Keratinocyte (primary cell): ENCODE results near the gene TENT4A. TPM values are rescaled to one million over a fixed set of nuclear protein-coding genes. Genes with fewer than 3 reads are reported as not detected.

Experiments
- DNase-seq: peaks from one replicate; pipeline ENCODE4 v3.0.0-alpha.2; 2011; ENCODE audit warnings: low read depth, missing footprints, low spot score
- FAIRE-seq: peaks from 2 replicates; lab custom pipeline; 2011; peaks lifted over from hg19 to GRCh38; lab: Jason Lieb, UNC
- H2AFZ ChIP-seq: 2 replicates; pipeline ENCODE4 v1.6.0; 2012; ENCODE audit warnings: low read length, control low read depth, inconsistent platforms; ENCODE audit not compliant: control insufficient read depth
- H3K27ac ChIP-seq: 2 replicates; pipeline ENCODE4 v1.5.1; 2011; ENCODE audit warnings: low read length; ENCODE audit not compliant: control insufficient read depth, insufficient read depth
- H3K27me3 ChIP-seq: 3 replicates; pipeline ENCODE4 v1.6.0; 2011; ENCODE audit warnings: low read length; ENCODE audit not compliant: control insufficient read depth, insufficient read depth; ENCODE audit errors: extremely low read depth
- H3K36me3 ChIP-seq, 2 experiments: 2 replicates in 1 of 2; 3 replicates in 1 of 2; pipeline ENCODE4 v1.5.1; 2011; ENCODE audit warnings: low read length in 2 of 2, mild to moderate bottlenecking in 1 of 2; ENCODE audit not compliant: control insufficient read depth in 2 of 2, insufficient read depth in 2 of 2; ENCODE audit errors: extremely low read depth in 1 of 2
- H3K4me1 ChIP-seq: 3 replicates; pipeline ENCODE4 v1.5.1; 2011; ENCODE audit warnings: low read length; ENCODE audit not compliant: control insufficient read depth, insufficient read depth; ENCODE audit errors: extremely low read depth
- H3K4me2 ChIP-seq: 3 replicates; pipeline ENCODE4 v1.6.0; 2011; ENCODE audit warnings: low read depth, low read length; ENCODE audit not compliant: control insufficient read depth, insufficient read depth; ENCODE audit errors: extremely low read depth
- H3K4me3 ChIP-seq, 3 experiments: fragments of 200-600 bp in 1 of 3; sonication (generic) in 1 of 3; 2 replicates in 2 of 3; 3 replicates in 1 of 3; pipeline ENCODE4 v1.5.1; 2011 to 2016; ENCODE audit warnings: low read length in 3 of 3, mild to moderate bottlenecking in 3 of 3, control low read depth in 2 of 3, inconsistent platforms in 1 of 3, low read depth in 1 of 3, mixed read lengths in 1 of 3, mixed run types in 1 of 3, moderate library complexity in 1 of 3; ENCODE audit not compliant: control insufficient read depth in 2 of 3, insufficient read depth in 2 of 3; ENCODE audit errors: extremely low read depth in 1 of 3
- H3K79me2 ChIP-seq: 2 replicates; pipeline ENCODE4 v1.6.0; 2012; ENCODE audit warnings: low read length; ENCODE audit not compliant: control insufficient read depth, insufficient read depth
- H3K9ac ChIP-seq: 3 replicates; pipeline ENCODE4 v1.6.0; 2011; ENCODE audit warnings: low read length; ENCODE audit not compliant: control insufficient read depth, insufficient read depth; ENCODE audit errors: extremely low read depth
- H3K9me1 ChIP-seq: 3 replicates; pipeline ENCODE4 v1.6.0; 2011; ENCODE audit warnings: low read length; ENCODE audit not compliant: control insufficient read depth, insufficient read depth; ENCODE audit errors: extremely low read depth
- H3K9me3 ChIP-seq: 2 replicates; pipeline ENCODE4 v1.5.1; 2012; ENCODE audit warnings: low read depth, low read length; ENCODE audit not compliant: control insufficient read depth
- H4K20me1 ChIP-seq: 3 replicates; pipeline ENCODE4 v1.6.0; 2011; ENCODE audit warnings: low read length; ENCODE audit not compliant: control insufficient read depth, insufficient read depth; ENCODE audit errors: extremely low read depth
- CTCF ChIP-seq, 3 experiments: IDR thresholded peaks in 1 of 3; conservative IDR thresholded peaks in 1 of 3; optimal IDR thresholded peaks in 1 of 3; 2 replicates in 2 of 3; 3 replicates in 1 of 3; pipeline versions ENCODE3 to v1.5.1; 2011; ENCODE audit warnings: low read length in 3 of 3, mild to moderate bottlenecking in 3 of 3, moderate library complexity in 2 of 3, control low read depth in 1 of 3, inconsistent platforms in 1 of 3; ENCODE audit not compliant: insufficient read depth in 2 of 3; ENCODE audit errors: extremely low read depth in 1 of 3
- EZH2 ChIP-seq: IDR thresholded peaks from one replicate; pipeline ENCODE4 v1.6.1; 2012; ENCODE audit warnings: inconsistent platforms, mild to moderate bottlenecking, low read length, moderate library complexity
- dilution Hi-C: fragments of 300-500 bp; cut with MboI; formaldehyde crosslinking; loops from one replicate; pipeline ENCODE4 v1.7.0; 2020; ENCODE audit warnings: low sequenced_read_pairs; ENCODE audit not compliant: extremely low pct_ligation_motif_present
- polyA plus RNA-seq, 5 experiments: library from polyadenylated mRNA; depleted of rRNA in 3 of 5; stranded (reverse) in 3 of 5; stranded (forward) in 1 of 5; unstranded in 1 of 5; fragments of >200 nt; gene quantifications; 1 replicate in 1 of 5; 2 replicates in 3 of 5; 3 replicates in 1 of 5; pipeline versions ENCODE4 v1.2.1 to v1.2.3, GENCODE V29; 2011 to 2012; ENCODE audit warnings: missing spikeins in 2 of 5, low read depth in 1 of 5, low replicate concordance in 1 of 5

The TENT4A gene
- polyA plus RNA-seq, 1 donor (not counting 4 experiments of a cell fraction or from before 2014, with no cell fraction given) = 5.9 TPM

GRCh38 chr5:6699357-6699756, 13.9 kb upstream of the TENT4A start:
- H4K20me1 ChIP-seq = no peaks in the 10 kb centered on the region
- H3K27me3 ChIP-seq = no peaks in the 10 kb centered on the region
- no peak overlapping the region for H3K4me2 ChIP-seq
- no peaks in the 10 kb centered on the region for H3K36me3 ChIP-seq
- peaks cover 6% of the 10 kb centered on the region for H3K4me1 ChIP-seq
- H3K9me3 ChIP-seq = no peaks in the 10 kb centered on the region
- H3K9me1 ChIP-seq = no peaks in the 10 kb centered on the region
- H3K4me3 ChIP-seq = no peak overlapping the region
- no peak overlapping the region for H3K27ac ChIP-seq
- H3K9ac ChIP-seq = no peak overlapping the region
- DNase-seq (no peak), FAIRE-seq (no peak)
- H2AFZ ChIP-seq = no peak overlapping the region
- dilution Hi-C loops = no loop called here
- TF ChIP-seq EZH2 (no peak), CTCF (optimal IDR thresholded peaks at IDR 0.05 in 1 of 3, IDR thresholded peaks at IDR 0.05 in 1 of 3, conservative IDR thresholded peaks at IDR 0.05 in 1 of 3; ENCODE audit: extremely low read depth in 1 of 3, insufficient read depth in 2 of 3, low read length in 3 of 3) (no peak)
- H3K79me2 ChIP-seq = no peaks in the 10 kb centered on the region

GRCh38 chr5:6700074-6700684, 13.1 kb upstream of the TENT4A start:
- dilution Hi-C loops = no loop called here
- no peaks in the 10 kb centered on the region for H3K27me3 ChIP-seq
- H3K79me2 ChIP-seq = no peaks in the 10 kb centered on the region
- H3K27ac ChIP-seq = no peak overlapping the region
- no peak overlapping the region for H3K4me2 ChIP-seq
- H3K9ac ChIP-seq = no peak overlapping the region
- TF ChIP-seq EZH2 = no peak
- no peak for TF ChIP-seq CTCF (optimal IDR thresholded peaks at IDR 0.05 in 1 of 3, IDR thresholded peaks at IDR 0.05 in 1 of 3, conservative IDR thresholded peaks at IDR 0.05 in 1 of 3; ENCODE audit: extremely low read depth in 1 of 3, insufficient read depth in 2 of 3, low read length in 3 of 3)
- H3K4me3 ChIP-seq = no peak overlapping the region
- no peaks in the 10 kb centered on the region for H3K9me3 ChIP-seq
- H2AFZ ChIP-seq = no peak overlapping the region
- no peaks in the 10 kb centered on the region for H3K36me3 ChIP-seq
- no peaks in the 10 kb centered on the region for H4K20me1 ChIP-seq
- H3K4me1 ChIP-seq = peaks cover 14% of the 10 kb centered on the region
- FAIRE-seq (no peak), DNase-seq (no peak)
- H3K9me1 ChIP-seq = no peaks in the 10 kb centered on the region
